Esophagus (tissue), 2 donors: ENCODE data around the gene HORMAD2. TPM values are rescaled to one million over a fixed set of nuclear protein-coding genes. Genes with fewer than 3 reads are reported as not detected.

Experiments
- H3K27ac ChIP-seq, 2 donors: one replicate each; pipeline ENCODE4 v1.5.1; 2013; ENCODE audit warnings: low read depth in 2 of 2, mild to moderate bottlenecking in 2 of 2, inconsistent platforms in 1 of 2, low read length in 1 of 2, moderate library complexity in 1 of 2
- H3K27me3 ChIP-seq, 2 donors: one replicate each; pipeline ENCODE4 v1.6.1; 2013; ENCODE audit warnings: low read length in 2 of 2, control low read depth in 1 of 2, mild to moderate bottlenecking in 1 of 2; ENCODE audit not compliant: insufficient read depth in 2 of 2, control insufficient read depth in 1 of 2
- H3K36me3 ChIP-seq, 2 donors: one replicate each; pipeline ENCODE4 v1.6.1; 2013; ENCODE audit warnings: low read length in 1 of 2; ENCODE audit not compliant: control insufficient read depth in 2 of 2, insufficient read depth in 2 of 2
- H3K4me1 ChIP-seq, 2 donors: one replicate each; pipeline ENCODE4 v1.6.1; 2013; ENCODE audit warnings: low read length in 1 of 2; ENCODE audit not compliant: control insufficient read depth in 2 of 2, insufficient read depth in 2 of 2
- H3K4me3 ChIP-seq, 2 donors: one replicate each; pipeline ENCODE4 v1.5.1; 2013; ENCODE audit warnings: low read length in 2 of 2, mild to moderate bottlenecking in 2 of 2, low read depth in 1 of 2, moderate library complexity in 1 of 2
- H3K9me3 ChIP-seq, 2 donors: one replicate each; pipeline ENCODE4 v1.6.1; 2013; ENCODE audit warnings: mild to moderate bottlenecking in 2 of 2, low read depth in 1 of 2, low read length in 1 of 2, moderate library complexity in 1 of 2; ENCODE audit not compliant: control insufficient read depth in 2 of 2, insufficient read depth in 1 of 2
- WGBS, 2 donors: extraction: QIAGEN DNeasy Blood & Tissue Kit; methylation state at CpG; one replicate each; pipeline ENCODE4 v1.1.7; 2013; 5-methylcytosine and 5-hydroxymethylcytosine counted together
- polyA plus RNA-seq, 2 donors: library from polyadenylated mRNA; stranded (reverse); fragments of 200-250 nt; gene quantifications; one replicate each; pipeline ENCODE4 v1.2.3, GENCODE V29; 2013
- donor health status: healthy with polysubstance abuse.
- donor health status: Bipolar disorder and iron deficiency.

Gene HORMAD2
- polyA plus RNA-seq, 2 donors: not detected

DNA sequence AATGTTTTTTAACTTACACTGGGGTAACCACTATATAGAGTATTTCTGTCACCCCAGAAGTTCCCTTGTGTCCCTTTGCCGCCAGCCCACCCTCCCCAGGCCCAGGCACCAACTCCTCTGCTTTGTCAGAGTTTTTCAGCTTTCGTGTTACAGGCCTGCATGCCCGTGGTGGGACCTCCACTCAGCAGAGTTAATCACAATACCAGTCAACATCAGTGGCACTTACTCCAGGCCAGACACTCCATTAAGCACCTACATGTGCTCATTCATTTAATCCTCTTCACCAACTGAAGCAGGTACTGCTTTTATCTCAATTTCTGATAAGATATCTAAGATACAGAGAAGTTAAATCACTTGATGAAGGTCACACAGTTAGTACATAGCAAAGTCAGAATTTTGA lies 103.0 kb downstream of the HORMAD2 start:
- no peaks in the 10 kb centered on the region for H3K27me3 ChIP-seq
- H3K4me3 ChIP-seq: no peak overlapping the region
- H3K36me3 ChIP-seq: no peaks in the 10 kb centered on the region
- 90 to 91% methylated on average over 3 of the region's 3 CpGs for WGBS, 2 donors
- no peak overlapping the region for H3K27ac ChIP-seq
- no peaks in the 10 kb centered on the region for H3K4me1 ChIP-seq
- no peaks in the 10 kb centered on the region for H3K9me3 ChIP-seq

- H3K4me1 ChIP-seq: no peaks in the 10 kb centered on the region
- no peaks in the 10 kb centered on the region for H3K27me3 ChIP-seq
- H3K27ac ChIP-seq: no peak overlapping the region
- WGBS, 2 donors: 71 to 83% methylated on average over 2 of the region's 2 CpGs
- no peak overlapping the region for H3K4me3 ChIP-seq
- H3K9me3 ChIP-seq: no peaks in the 10 kb centered on the region
- no peaks in the 10 kb centered on the region for H3K36me3 ChIP-seq
Observed at GRCh38 chr22:30183861-30184278, 103.6 kb downstream of the HORMAD2 start.

DNA sequence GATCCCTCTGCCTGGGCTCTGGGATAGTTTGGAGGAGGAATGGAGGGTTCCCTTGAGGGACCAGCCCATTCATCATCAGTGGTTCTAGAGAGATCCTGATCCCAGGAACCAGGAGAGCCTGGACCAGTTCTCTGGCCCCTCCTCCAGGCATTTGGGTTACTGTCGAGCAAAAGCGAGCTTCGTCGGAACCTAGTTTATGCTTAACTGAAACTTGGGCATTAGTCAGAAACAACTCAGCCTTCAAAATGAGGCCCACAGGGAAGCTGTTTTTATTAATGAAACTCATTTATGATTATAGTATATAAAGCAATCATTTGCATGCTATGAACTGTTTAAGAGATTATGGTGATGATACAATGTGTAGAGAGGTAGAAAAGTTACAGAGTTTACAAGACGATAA lies 104.9 kb downstream of the HORMAD2 start:
- no peaks in the 10 kb centered on the region for H3K27me3 ChIP-seq
- no peaks in the 10 kb centered on the region for H3K9me3 ChIP-seq
- no peaks in the 10 kb centered on the region for H3K36me3 ChIP-seq
- no peak overlapping the region for H3K4me3 ChIP-seq
- WGBS, 2 donors: 59 to 71% methylated on average over 5 of the region's 5 CpGs
- no peaks in the 10 kb centered on the region for H3K4me1 ChIP-seq
- no peak overlapping the region for H3K27ac ChIP-seq

DNA sequence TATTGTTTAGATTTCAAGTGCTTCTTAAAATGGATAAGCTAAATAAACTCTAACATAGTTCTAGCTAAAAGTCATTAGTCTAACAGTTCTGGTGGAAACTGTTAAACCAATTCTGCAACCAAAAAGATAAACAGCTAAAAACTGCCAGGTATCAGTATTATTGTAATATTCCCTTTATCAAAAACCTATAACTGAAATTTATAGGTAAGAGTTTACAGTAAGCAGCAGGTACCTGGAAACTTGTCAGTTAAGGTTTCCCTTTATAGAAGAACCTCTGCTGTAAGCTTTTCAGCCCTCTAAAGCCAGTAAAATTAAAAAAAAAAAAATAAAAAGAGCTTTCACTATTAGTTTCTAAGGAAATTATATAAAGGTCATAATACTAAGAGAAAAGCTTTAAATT lies 105.3 kb downstream of the HORMAD2 start:
- no peak overlapping the region for H3K27ac ChIP-seq
- no peak overlapping the region for H3K4me3 ChIP-seq
- no peaks in the 10 kb centered on the region for H3K27me3 ChIP-seq
- no peaks in the 10 kb centered on the region for H3K9me3 ChIP-seq
- H3K4me1 ChIP-seq: no peaks in the 10 kb centered on the region
- H3K36me3 ChIP-seq: no peaks in the 10 kb centered on the region

DNA sequence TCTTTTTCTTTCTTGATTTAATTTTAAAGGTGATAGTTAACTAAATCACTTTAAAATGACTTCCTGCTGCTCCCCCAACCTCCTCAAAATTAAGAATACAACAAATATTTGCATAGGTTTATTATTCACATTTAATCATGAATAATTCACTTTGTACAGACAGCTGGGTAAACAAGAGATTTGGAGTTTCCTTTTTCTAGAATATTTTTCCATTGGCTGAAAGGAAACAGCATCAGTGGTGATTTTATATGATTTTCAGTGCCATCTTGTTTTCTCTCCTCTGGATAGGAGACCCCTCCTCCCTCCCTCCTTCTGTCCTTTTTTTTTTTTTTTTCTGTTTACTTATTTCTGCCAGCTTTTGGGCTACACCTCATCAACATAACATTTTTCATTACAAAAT lies 105.8 kb downstream of the HORMAD2 start:
- Histone ChIP-seq H3K9me3 (no peaks in the 10 kb centered on the region), H3K36me3 (no peaks in the 10 kb centered on the region), H3K27me3 (no peaks in the 10 kb centered on the region), H3K4me1 (no peaks in the 10 kb centered on the region), H3K4me3 (no peak overlapping the region), H3K27ac (no peak overlapping the region)

DNA sequence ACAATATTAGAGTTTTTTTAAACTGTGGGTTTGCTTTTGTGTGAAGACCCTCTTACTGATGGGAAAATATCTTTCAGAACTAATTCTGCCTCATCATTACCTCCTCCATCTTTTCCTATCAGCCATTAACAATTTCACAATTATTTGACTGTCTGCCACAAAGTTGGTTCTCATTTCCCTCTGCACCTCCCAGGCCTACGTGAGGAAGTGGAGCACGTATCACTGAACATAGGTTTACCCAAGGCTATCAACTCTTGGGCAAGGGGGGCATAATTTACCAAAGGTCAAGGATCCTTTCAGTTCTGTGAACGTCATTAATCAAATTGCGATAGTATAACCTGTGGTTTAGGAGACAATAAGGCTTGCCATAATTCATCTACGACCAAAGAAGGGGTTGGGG lies 106.2 kb downstream of the HORMAD2 start:
- H3K9me3 ChIP-seq: no peaks in the 10 kb centered on the region

DNA sequence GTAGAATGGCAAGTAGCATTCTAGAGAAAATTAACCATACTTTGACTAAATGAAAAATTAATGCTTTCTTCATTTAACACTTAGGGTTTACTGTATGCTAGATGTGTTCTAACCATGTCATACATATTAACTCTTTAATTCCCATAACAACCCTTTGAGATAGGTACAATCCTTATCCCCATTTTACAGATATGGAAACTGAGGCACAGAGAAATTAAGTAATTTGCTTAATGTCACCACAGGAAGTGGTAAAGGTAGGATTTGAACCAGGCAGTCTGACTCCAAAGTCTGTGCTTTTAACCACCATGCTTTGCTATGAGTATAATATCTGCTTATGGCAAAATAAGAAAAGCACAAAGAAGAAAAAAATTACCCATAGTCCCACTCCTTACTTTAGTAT lies 106.8 kb downstream of the HORMAD2 start:
- Histone ChIP-seq H3K4me1 (no peaks in the 10 kb centered on the region), H3K27me3 (no peaks in the 10 kb centered on the region), H3K4me3 (no peak overlapping the region), H3K36me3 (no peaks in the 10 kb centered on the region), H3K9me3 (no peaks in the 10 kb centered on the region), H3K27ac (no peak overlapping the region)

More for the DNA sequence above, 106.2 kb downstream of the HORMAD2 start:
- no peak overlapping the region for H3K4me3 ChIP-seq
- H3K4me1 ChIP-seq: no peaks in the 10 kb centered on the region
- H3K36me3 ChIP-seq: no peaks in the 10 kb centered on the region
- WGBS, 2 donors: 63 to 82% methylated on average over 5 of the region's 5 CpGs
- no peaks in the 10 kb centered on the region for H3K27me3 ChIP-seq
- no peak overlapping the region for H3K27ac ChIP-seq

DNA sequence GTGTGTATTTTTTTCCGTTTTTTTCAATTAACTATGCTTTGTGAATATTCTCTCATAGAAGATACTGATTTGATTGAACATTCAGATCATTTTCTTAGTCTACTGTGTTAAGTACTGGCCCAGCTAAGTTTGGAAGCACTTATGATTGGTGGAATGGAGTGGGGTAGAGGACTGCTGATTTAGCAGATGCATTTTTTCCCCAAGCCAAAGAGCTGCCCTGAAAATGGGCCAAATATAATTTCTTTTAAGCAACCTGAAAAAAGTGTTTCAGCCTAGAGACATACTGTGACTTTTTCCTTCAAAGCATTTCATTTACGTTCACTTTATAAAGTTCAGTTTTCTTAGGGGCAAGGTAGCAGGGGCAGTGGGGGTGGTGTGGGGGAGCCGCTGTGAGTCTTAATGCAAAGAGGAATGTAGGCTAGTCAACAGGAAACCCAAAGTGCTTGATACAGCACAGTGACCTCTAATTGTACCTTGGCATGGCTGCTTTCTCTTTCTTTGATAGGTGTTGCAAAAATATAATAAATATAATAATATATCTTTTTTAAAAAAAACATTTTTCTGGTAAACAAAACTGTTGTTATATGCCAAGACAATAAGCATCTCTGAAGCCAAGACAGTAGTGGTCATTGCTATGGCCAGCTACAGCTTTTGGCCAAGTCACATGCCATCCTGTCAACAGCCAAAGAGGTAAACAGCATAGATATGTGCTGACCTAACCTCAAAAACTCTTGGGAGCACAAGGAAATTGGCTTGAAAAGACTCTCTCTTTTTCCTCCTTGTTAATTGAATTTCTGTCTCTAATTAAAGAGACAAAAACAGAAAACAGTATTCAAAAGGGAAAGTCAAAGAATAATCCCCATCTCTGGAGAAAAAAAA lies 107.5 kb downstream of the HORMAD2 start:
- Histone ChIP-seq H3K36me3 (no peaks in the 10 kb centered on the region), H3K27ac (no peak overlapping the region), H3K4me3 (no peak overlapping the region), H3K4me1 (no peaks in the 10 kb centered on the region), H3K27me3 (no peaks in the 10 kb centered on the region), H3K9me3 (no peaks in the 10 kb centered on the region)
- WGBS, 2 donors: 81 to 87% methylated on average over 3 of the region's 3 CpGs

GRCh38 chr22:30188911-30189310 lies 108.6 kb downstream of the HORMAD2 start:
- Histone ChIP-seq H3K4me1 (no peaks in the 10 kb centered on the region), H3K27ac (no peak overlapping the region), H3K4me3 (no peak overlapping the region), H3K9me3 (no peaks in the 10 kb centered on the region), H3K27me3 (no peaks in the 10 kb centered on the region), H3K36me3 (no peaks in the 10 kb centered on the region)
- WGBS, 2 donors: 88% methylated on average over 2 of the region's 2 CpGs

DNA sequence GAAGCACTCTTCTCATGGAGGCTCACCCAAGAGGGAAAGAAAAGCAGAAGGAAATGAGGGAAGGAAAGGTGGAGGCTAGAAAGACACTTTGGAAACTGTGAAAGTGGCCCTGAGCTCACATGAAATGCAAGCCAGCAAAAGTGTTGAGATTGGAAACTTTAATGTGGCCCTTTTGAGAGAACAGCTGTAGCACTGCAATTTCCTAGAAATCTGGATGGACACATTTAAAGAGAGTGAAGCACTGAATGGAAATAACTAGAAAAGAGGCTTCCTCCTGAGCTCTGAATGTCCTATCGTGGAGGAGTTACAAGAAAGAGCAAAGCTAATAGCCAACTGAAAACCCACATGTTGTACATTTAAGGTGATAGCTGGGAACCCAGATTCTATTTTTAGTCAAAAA lies 110.3 kb downstream of the HORMAD2 start:
- no peak overlapping the region for H3K4me3 ChIP-seq
- WGBS, 2 donors: 76 to 80% methylated on average over 1 of the region's 1 CpG
- H3K36me3 ChIP-seq: no peaks in the 10 kb centered on the region
- H3K27me3 ChIP-seq: no peaks in the 10 kb centered on the region
- H3K9me3 ChIP-seq: no peaks in the 10 kb centered on the region
- H3K4me1 ChIP-seq: no peaks in the 10 kb centered on the region
- no peak overlapping the region for H3K27ac ChIP-seq
